Large intestine (tissue), 3 donors: ENCODE measurements around the gene LCN1. TPM values are rescaled to one million over a fixed set of nuclear protein-coding genes. Genes with fewer than 3 reads are reported as not detected.

ENCODE experiments used
- DNase-seq, 2 donors: peaks; one replicate each; pipeline versions ENCODE4 v3.0.0 to v3.0.0-alpha.2; 2013
- H3K27ac ChIP-seq: one replicate; pipeline ENCODE4 v1.5.1; 2013; ENCODE audit warnings: low read length
- H3K27me3 ChIP-seq: 2 replicates; pipeline ENCODE4 v1.6.1; 2013; ENCODE audit warnings: low read length; ENCODE audit not compliant: control insufficient read depth, insufficient read depth
- H3K36me3 ChIP-seq: 2 replicates; pipeline ENCODE4 v1.6.1; 2013; ENCODE audit warnings: low read length; ENCODE audit not compliant: control insufficient read depth, insufficient read depth
- H3K4me1 ChIP-seq: one replicate; pipeline ENCODE4 v1.6.1; 2013; ENCODE audit warnings: low read length; ENCODE audit not compliant: control insufficient read depth, insufficient read depth
- H3K4me3 ChIP-seq: one replicate; pipeline ENCODE4 v1.5.1; 2013; ENCODE audit warnings: low read length
- H3K9me3 ChIP-seq: one replicate; pipeline ENCODE4 v1.6.1; 2013; ENCODE audit warnings: mild to moderate bottlenecking, low read depth, low read length, moderate library complexity; ENCODE audit not compliant: control insufficient read depth
- WGBS: methylation state at CpG from one replicate; pipeline ENCODE4 v1.1.5; 2013; ENCODE audit warnings: low lambda C conversion rate; ENCODE audit not compliant: insufficient coverage; 5-methylcytosine and 5-hydroxymethylcytosine counted together
- polyA plus RNA-seq: library from polyadenylated mRNA; unstranded; fragments of 120-200 nt; gene quantifications from one replicate; pipeline ENCODE4 v1.2.1, GENCODE V29; 2013

The LCN1 gene
- polyA plus RNA-seq, 1 donor = 0.09 TPM

GRCh38 chr9:135500071-135500524, 21.1 kb upstream of the LCN1 start:
- H3K4me1 ChIP-seq = peaks cover 10% of the 10 kb centered on the region
- DNase-seq = no peak
- peaks cover 32% of the 10 kb centered on the region for H3K36me3 ChIP-seq
- no peaks in the 10 kb centered on the region for H3K9me3 ChIP-seq
- H3K27ac ChIP-seq = peak overlapping the region; percentile 45
- no CpG with 5 or more reads among the region's 29 CpGs for WGBS
- H3K4me3 ChIP-seq = peak overlapping the region; percentile 89
- no peaks in the 10 kb centered on the region for H3K27me3 ChIP-seq

GRCh38 chr9:135500525-135501260, 20.5 kb upstream of the LCN1 start, which contains the start of gene MRPS2:
Gene MRPS2, plus strand, starts transcription at chr9:135500682. Its CDS starts 29 bp downstream, at chr9:135500711.
- DNase-seq = peak; percentile 86 to 88
- peak within 1 kb of the TSS; percentile 45 for H3K27ac ChIP-seq
- no peaks in the 10 kb centered on the region for H3K27me3 ChIP-seq
- H3K9me3 ChIP-seq = no peaks in the 10 kb centered on the region
- H3K4me1 ChIP-seq = peaks cover 10% of the 10 kb centered on the region
- WGBS = no CpG with 5 or more reads among the region's 92 CpGs
- peak within 1 kb of the TSS; percentile 89 for H3K4me3 ChIP-seq
- peaks cover 35% of the 10 kb centered on the region for H3K36me3 ChIP-seq

GRCh38 chr9:135501261-135502167, 19.7 kb upstream of the LCN1 start:
- DNase-seq = peak in 1 of 2 donors; percentile 63
- Histone ChIP-seq H3K4me3 (peak overlapping the region; percentile 89), H3K9me3 (no peaks in the 10 kb centered on the region), H3K36me3 (peaks cover 35% of the 10 kb centered on the region), H3K4me1 (peaks cover 10% of the 10 kb centered on the region), H3K27ac (no peak overlapping the region), H3K27me3 (no peaks in the 10 kb centered on the region)
- WGBS = no CpG with 5 or more reads among the region's 38 CpGs

- WGBS = no CpG with 5 or more reads among the region's 15 CpGs
- no peak overlapping the region for H3K4me3 ChIP-seq
- no peak for DNase-seq
- H3K4me1 ChIP-seq = peaks cover 10% of the 10 kb centered on the region
- peaks cover 35% of the 10 kb centered on the region for H3K36me3 ChIP-seq
- no peak overlapping the region for H3K27ac ChIP-seq
- H3K9me3 ChIP-seq = no peaks in the 10 kb centered on the region
- no peaks in the 10 kb centered on the region for H3K27me3 ChIP-seq
Measured at GRCh38 chr9:135502168-135502872, 18.9 kb upstream of the LCN1 start.

- Histone ChIP-seq H3K9me3 (no peaks in the 10 kb centered on the region), H3K27me3 (no peaks in the 10 kb centered on the region), H3K4me3 (no peak overlapping the region), H3K4me1 (peaks cover 10% of the 10 kb centered on the region), H3K27ac (no peak overlapping the region), H3K36me3 (peaks cover 35% of the 10 kb centered on the region)
- DNase-seq = no peak
- WGBS = no CpG with 5 or more reads among the region's 16 CpGs
Measured at GRCh38 chr9:135502873-135503321, 18.3 kb upstream of the LCN1 start.

GRCh38 chr9:135503371-135504261, 17.6 kb upstream of the LCN1 start:
- no peak for DNase-seq
- no peaks in the 10 kb centered on the region for H3K9me3 ChIP-seq
- no peaks in the 10 kb centered on the region for H3K27me3 ChIP-seq
- no peak overlapping the region for H3K4me3 ChIP-seq
- H3K27ac ChIP-seq = no peak overlapping the region
- no CpG with 5 or more reads among the region's 41 CpGs for WGBS
- peaks cover 35% of the 10 kb centered on the region for H3K36me3 ChIP-seq
- peaks cover 10% of the 10 kb centered on the region for H3K4me1 ChIP-seq

GRCh38 chr9:135504262-135505243, 16.7 kb upstream of the LCN1 start:
- H3K27me3 ChIP-seq = no peaks in the 10 kb centered on the region
- H3K27ac ChIP-seq = no peak overlapping the region
- DNase-seq = peak; percentile 28 to 35
- no peaks in the 10 kb centered on the region for H3K9me3 ChIP-seq
- H3K36me3 ChIP-seq = peaks cover 35% of the 10 kb centered on the region
- no peak overlapping the region for H3K4me3 ChIP-seq
- peaks cover 9% of the 10 kb centered on the region for H3K4me1 ChIP-seq
- WGBS = no CpG with 5 or more reads among the region's 21 CpGs

- no peaks in the 10 kb centered on the region for H3K9me3 ChIP-seq
- H3K36me3 ChIP-seq = peaks cover 35% of the 10 kb centered on the region
- H3K4me3 ChIP-seq = no peak overlapping the region
- H3K4me1 ChIP-seq = peaks cover 8% of the 10 kb centered on the region
- WGBS = no CpG with 5 or more reads among the region's 24 CpGs
- no peak overlapping the region for H3K27ac ChIP-seq
- DNase-seq = no peak
- H3K27me3 ChIP-seq = no peaks in the 10 kb centered on the region
Measured at GRCh38 chr9:135505406-135506187, 15.6 kb upstream of the LCN1 start.
